GM12878 (cell line): ENCODE measurements around the gene TMEM254. TPM values are rescaled to one million over a fixed set of nuclear protein-coding genes. Genes with fewer than 3 reads are reported as not detected.

ENCODE experiments used
- ATAC-seq: fragments of 200-7000 bp; cut with Tn5 transposase; 3 replicates; pipeline ENCODE4 v1.9.1; 2020; ENCODE audit warnings: mild to moderate bottlenecking, moderate library complexity
- BruUV-seq: library from RNA; stranded (reverse); fragments of 400-500 nt; replicated peaks from 2 replicates; lab custom pipeline; 2021; lab: Mats Ljungman, UMichigan
- CTCF ChIA-PET: fragments of 300-600 bp; sonication (Branson Sonifier 250); formaldehyde crosslinking; extraction: SDS; loops from one replicate; lab custom pipeline; 2021; ENCODE audit warnings: inconsistent platforms; lab: Yijun Ruan, JAX
- POLR2A ChIA-PET: fragments of 350-600 bp; formaldehyde crosslinking; extraction: SDS; loops from one replicate; lab custom pipeline; 2021; ENCODE audit warnings: inconsistent platforms; lab: Charles Lee
- RAD21 ChIA-PET: fragments of 300-600 bp; sonication (Branson Sonifier 250); formaldehyde crosslinking; loops from one replicate; lab custom pipeline; 2023; ENCODE audit warnings: antibody characterized with exemption; ENCODE audit not compliant: unreplicated experiment; lab: Charles Lee
- SMC1A ChIA-PET: fragments of 300-600 bp; sonication (Branson Sonifier 250); formaldehyde crosslinking; loops from one replicate; lab custom pipeline; 2023; ENCODE audit not compliant: unreplicated experiment, uncharacterized antibody; lab: Charles Lee
- DNase-seq: peaks from one replicate; pipeline ENCODE4 v3.0.0-alpha.2; 2011; ENCODE audit warnings: low read depth, low spot score
- FAIRE-seq: peaks from 3 replicates; lab custom pipeline; 2011; peaks lifted over from hg19 to GRCh38; lab: Jason Lieb, UNC
- H2AFZ ChIP-seq: 2 replicates; pipeline ENCODE4 v1.6.0; 2011; ENCODE audit warnings: low read depth, low read length, control low read depth; ENCODE audit not compliant: control insufficient read depth
- H3K27ac ChIP-seq: 2 replicates; pipeline ENCODE4 v1.5.1; 2011; ENCODE audit warnings: control low read depth; ENCODE audit not compliant: control insufficient read depth, insufficient read depth
- H3K27me3 ChIP-seq, 2 experiments: replicated peaks in 1 of 2; 2 replicates each; pipeline versions ENCODE4 v1.6.0 to v1.6.1; 2011; ENCODE audit warnings: low read length in 1 of 2; ENCODE audit not compliant: control insufficient read depth in 2 of 2, insufficient read depth in 2 of 2
- H3K36me3 ChIP-seq, 2 experiments: 2 replicates each; pipeline ENCODE4 v1.5.1; 2011; ENCODE audit warnings: low read length in 1 of 2; ENCODE audit not compliant: control insufficient read depth in 2 of 2, insufficient read depth in 2 of 2
- H3K4me1 ChIP-seq: 2 replicates; pipeline ENCODE4 v1.6.1; 2011; ENCODE audit warnings: mild to moderate bottlenecking, low read length, moderate library complexity, mixed read lengths; ENCODE audit not compliant: control insufficient read depth, insufficient read depth
- H3K4me2 ChIP-seq: 2 replicates; pipeline ENCODE4 v1.6.0; 2011; ENCODE audit warnings: control low read depth; ENCODE audit not compliant: control insufficient read depth, insufficient read depth
- H3K4me3 ChIP-seq: fragments of 200-600 bp; sonication (generic); 2 replicates; pipeline ENCODE4 v1.5.1; 2016
- H3K79me2 ChIP-seq: 2 replicates; pipeline ENCODE4 v1.6.0; 2011; ENCODE audit warnings: low read length; ENCODE audit not compliant: control insufficient read depth, insufficient read depth
- H3K9ac ChIP-seq: 2 replicates; pipeline ENCODE4 v1.8.0; 2011; ENCODE audit warnings: low read length, control low read depth, mixed read lengths; ENCODE audit not compliant: control insufficient read depth, insufficient read depth
- H3K9me3 ChIP-seq: replicated peaks from 3 replicates; pipeline ENCODE4 v1.5.1; 2011; ENCODE audit warnings: mild to moderate bottlenecking, low read length; ENCODE audit not compliant: control insufficient read depth, insufficient read depth
- H4K20me1 ChIP-seq: 2 replicates; pipeline ENCODE4 v1.6.0; 2011; ENCODE audit not compliant: control insufficient read depth, insufficient read depth
- ATF2 ChIP-seq: IDR thresholded peaks from 2 replicates; pipeline ENCODE4 v1.6.1; 2012; ENCODE audit warnings: low read length, inconsistent platforms
- CBX3 ChIP-seq: fragments of 200-600 bp; sonication (generic); IDR thresholded peaks from 2 replicates; pipeline ENCODE4 v1.6.1; 2016; ENCODE audit warnings: low read depth, borderline replicate concordance
- CHD1 ChIP-seq: IDR thresholded peaks from 2 replicates; pipeline ENCODE4 v1.6.1; 2012; ENCODE audit warnings: low read depth, low read length, improper control_type of control experiment
- E2F8 ChIP-seq: fragments of 450-650 bp; IDR thresholded peaks from 2 replicates; pipeline ENCODE4 v1.6.1; 2018; ENCODE audit warnings: mild to moderate bottlenecking, low read depth, moderate library complexity; ENCODE audit not compliant: partially characterized antibody
- ELK1 ChIP-seq: IDR thresholded peaks from 2 replicates; pipeline ENCODE4 v1.6.1; 2012; ENCODE audit warnings: low read depth, low read length, improper control_type of control experiment
- ESRRA ChIP-seq: IDR thresholded peaks from 2 replicates; pipeline ENCODE4 v1.6.1; 2012; ENCODE audit warnings: mild to moderate bottlenecking, low read length, improper control_type of control experiment
- HDAC6 ChIP-seq: fragments of 200-600 bp; sonication (generic); IDR thresholded peaks from one replicate; pipeline ENCODE4 v1.8.0; 2017; ENCODE audit warnings: antibody characterized with exemption; ENCODE audit not compliant: unreplicated experiment
- IKZF2 ChIP-seq, 2 experiments: fragments of 450-650 bp; IDR thresholded peaks; 2 replicates each; pipeline ENCODE4 v1.6.1; 2017; ENCODE audit warnings: mild to moderate bottlenecking in 2 of 2, moderate library complexity in 2 of 2
- MAX ChIP-seq: IDR thresholded peaks from 2 replicates; pipeline ENCODE4 v1.6.1; 2012; ENCODE audit warnings: low read depth, low read length, improper control_type of control experiment
- PBX3 ChIP-seq: IDR thresholded peaks from 2 replicates; pipeline ENCODE4 v1.6.1; 2011; ENCODE audit warnings: mild to moderate bottlenecking, low read depth, low read length, moderate library complexity; ENCODE audit not compliant: insufficient replicate concordance
- PKNOX1 ChIP-seq: fragments of 450-650 bp; IDR thresholded peaks from 2 replicates; pipeline ENCODE4 v1.6.1; 2016; ENCODE audit warnings: mild to moderate bottlenecking
- RB1 ChIP-seq: fragments of 450-650 bp; formaldehyde crosslinking; IDR thresholded peaks from 2 replicates; pipeline ENCODE4 v1.6.1; 2017; ENCODE audit warnings: mild to moderate bottlenecking, borderline replicate concordance
- SIX5 ChIP-seq: IDR thresholded peaks from 2 replicates; pipeline ENCODE4 v1.6.1; 2011; ENCODE audit warnings: mild to moderate bottlenecking, low read depth, low read length, moderate library complexity; ENCODE audit not compliant: severe bottlenecking
- ZBTB33 ChIP-seq: fragments of 450-650 bp; IDR thresholded peaks from 2 replicates; pipeline ENCODE4 v1.6.1; 2017; ENCODE audit warnings: mild to moderate bottlenecking
- ZNF24 ChIP-seq: fragments of 450-650 bp; IDR thresholded peaks from 2 replicates; pipeline ENCODE4 v1.6.1; 2017; ENCODE audit warnings: antibody characterized with exemption, mild to moderate bottlenecking
- WGBS: methylation state at CpG from one replicate; pipeline ENCODE4 v1.1.6; 2016; ENCODE audit warnings: low lambda C conversion rate; ENCODE audit not compliant: insufficient replicate concordance, insufficient coverage; ENCODE audit errors: missing lambda C conversion rate; 5-methylcytosine and 5-hydroxymethylcytosine counted together
- in situ Hi-C: fragments of 300-500 bp; cut with MboI; formaldehyde crosslinking; loops from 9 replicates; pipeline ENCODE4 v1.14.3; 2018; ENCODE audit warnings: mixed read lengths
- intact Hi-C: fragments of 100-400 bp; cut with micrococcal nuclease; formaldehyde crosslinking; loops from one replicate; pipeline ENCODE4 v1.14.2; 2022; ENCODE audit not compliant: unreplicated experiment
- polyA plus RNA-seq, 11 experiments: library from polyadenylated mRNA; depleted of rRNA in 4 of 11; unstranded in 6 of 11; stranded (reverse) in 5 of 11; fragments of >200 nt; fragmentation: Nextera tagmentation in 4 of 11; fragmentation: Illumina TruSeq in 1 of 11; extraction: Ambion mirVana in 4 of 11; extraction: Trizol in 1 of 11; gene quantifications; 1 replicate in 1 of 11; 2 replicates in 10 of 11; pipeline versions ENCODE4 v1.2.1 to v1.2.3, GENCODE V29; 2011 to 2016; ENCODE audit warnings: inconsistent platforms in 2 of 11, missing spikeins in 2 of 11, low read depth in 1 of 11
- total RNA-seq, 4 experiments: library from RNA; depleted of rRNA in 3 of 4; stranded (reverse); fragments of >200 nt in 3 of 4; fragmentation: Illumina TruSeq in 1 of 4; extraction: Trizol in 1 of 4; gene quantifications; 2 replicates each; pipeline versions ENCODE4 v1.2.1 to v1.2.3, GENCODE V29; 2013 to 2021

The TMEM254 gene
- total and polyA plus RNA-seq, 10 of the 15 experiments (the other 5 are each of a cell fraction or from before 2014, with no cell fraction given), result 5.6 to 29.0 (median 13.1) TPM

- DNase-seq (no peak), FAIRE-seq (no peak), ATAC-seq (no peak)
- intact Hi-C loops (no loop called here), in situ Hi-C loops (no loop called here)
- ChIA-PET SMC1A (no interaction called here), RAD21 (no interaction called here), CTCF (no interaction called here), POLR2A (no interaction called here)
- Histone ChIP-seq H3K79me2 (no peaks in the 10 kb centered on the region), H3K27ac (no peak overlapping the region), H3K9ac (no peak overlapping the region), H4K20me1 (no peaks in the 10 kb centered on the region), H3K4me2 (no peak overlapping the region), H3K27me3 (no peaks in the 10 kb centered on the region; a peak in 1 of 4 replicates), H3K36me3 (no peaks in the 10 kb centered on the region), H3K4me1 (no peaks in the 10 kb centered on the region), H3K9me3 (no peaks in the 10 kb centered on the region), H3K4me3 (no peak overlapping the region), H2AFZ (no peak overlapping the region)
- BruUV-seq, result no TSS peak
- WGBS, result 54% methylated on average over 3 of the region's 3 CpGs
- no peak for TF ChIP-seq ZBTB33
- TF ChIP-seq CBX3, result no peak
- TF ChIP-seq RB1, result no peak
- TF ChIP-seq SIX5, result no peak
- no peak for TF ChIP-seq MAX
- no peak for TF ChIP-seq PBX3
- TF ChIP-seq IKZF2 (IDR thresholded peaks at IDR 0.05), result no peak
- TF ChIP-seq CHD1, result no peak
- TF ChIP-seq ESRRA, result no peak
- no peak for TF ChIP-seq ATF2
- TF ChIP-seq ZNF24, result no peak
- TF ChIP-seq HDAC6, result no peak
- no peak for TF ChIP-seq PKNOX1
- TF ChIP-seq ELK1, result no peak
- TF ChIP-seq E2F8, result no peak
These were observed 27.7 kb upstream of the TMEM254 start for GRCh38 chr10:80050752-80051151.
